ENCODE results near the gene MECP2. TPM values are rescaled to one million over a fixed set of nuclear protein-coding genes. Genes with fewer than 3 reads are reported as not detected.

Gene MECP2
- total and polyA plus RNA-seq, 2 of the 13 experiments (the other 11 are each of a cell fraction or from before 2014, with no cell fraction given) = 7.9 to 18.1 TPM

DNA sequence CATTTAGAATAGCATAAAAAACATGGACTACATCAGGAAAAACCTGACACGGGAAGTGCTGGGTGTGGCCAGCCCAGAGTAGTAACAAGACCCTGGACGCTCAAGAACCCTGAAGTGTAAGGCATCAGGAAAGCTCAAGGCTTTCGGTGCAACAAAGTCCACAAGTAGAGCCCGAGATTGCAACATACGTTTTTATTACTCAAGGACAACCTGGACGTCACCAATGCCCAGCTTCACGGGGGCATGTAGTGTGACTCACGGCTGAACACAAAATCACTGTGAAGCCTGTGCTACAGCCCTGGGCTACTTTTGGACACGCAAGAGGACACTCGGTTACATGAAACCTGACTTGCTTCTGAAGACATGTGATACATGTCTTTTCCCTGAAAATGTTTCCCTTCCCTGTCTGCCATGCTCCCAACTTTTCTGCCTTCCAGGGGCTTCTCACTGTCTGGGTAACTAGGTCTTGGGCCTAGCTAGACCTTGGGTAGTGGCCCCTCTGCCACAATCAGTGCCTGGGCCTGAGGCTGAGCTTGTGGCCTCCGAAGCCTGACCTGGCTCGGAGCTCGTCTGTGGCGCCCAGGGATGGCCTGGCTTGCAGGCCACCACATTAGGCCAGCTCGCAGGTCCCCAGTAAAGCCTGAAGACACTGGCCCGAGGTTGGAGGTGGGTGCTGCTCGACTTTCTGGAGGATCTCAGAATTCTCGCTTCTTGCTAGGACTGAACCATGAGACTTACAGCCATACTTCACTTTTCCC lies 87.0 kb downstream of the MECP2 start (continued):
- TF ChIP-seq CEBPB (IDR thresholded peaks at IDR 0.05; ENCODE audit: borderline replicate concordance, low read depth, low read length) (peak; percentile 94), SMYD3 (CRISPR knock-in tag; IDR thresholded peaks at IDR 0.05) (no peak), ZNF782 (CRISPR knock-in tag; IDR thresholded peaks at IDR 0.05; ENCODE audit: borderline replicate concordance) (no peak), ZNF605 (CRISPR knock-in tag; IDR thresholded peaks at IDR 0.05) (no peak), POLR2AphosphoS2 (IDR thresholded peaks at IDR 0.05; ENCODE audit: low read depth, low read length) (no peak), KDM3A (CRISPR knock-in tag; IDR thresholded peaks at IDR 0.05; ENCODE audit: low read depth) (no peak), HNRNPH1 (optimal IDR thresholded peaks at IDR 0.05; ENCODE audit: low read depth, low read length) (no peak), IRF2 (CRISPR knock-in tag; IDR thresholded peaks at IDR 0.05) (0 out of 2 replicates have a peak, but pooled peaks have one; percentile 17)
- TF ChIP-seq, protein P1, sequence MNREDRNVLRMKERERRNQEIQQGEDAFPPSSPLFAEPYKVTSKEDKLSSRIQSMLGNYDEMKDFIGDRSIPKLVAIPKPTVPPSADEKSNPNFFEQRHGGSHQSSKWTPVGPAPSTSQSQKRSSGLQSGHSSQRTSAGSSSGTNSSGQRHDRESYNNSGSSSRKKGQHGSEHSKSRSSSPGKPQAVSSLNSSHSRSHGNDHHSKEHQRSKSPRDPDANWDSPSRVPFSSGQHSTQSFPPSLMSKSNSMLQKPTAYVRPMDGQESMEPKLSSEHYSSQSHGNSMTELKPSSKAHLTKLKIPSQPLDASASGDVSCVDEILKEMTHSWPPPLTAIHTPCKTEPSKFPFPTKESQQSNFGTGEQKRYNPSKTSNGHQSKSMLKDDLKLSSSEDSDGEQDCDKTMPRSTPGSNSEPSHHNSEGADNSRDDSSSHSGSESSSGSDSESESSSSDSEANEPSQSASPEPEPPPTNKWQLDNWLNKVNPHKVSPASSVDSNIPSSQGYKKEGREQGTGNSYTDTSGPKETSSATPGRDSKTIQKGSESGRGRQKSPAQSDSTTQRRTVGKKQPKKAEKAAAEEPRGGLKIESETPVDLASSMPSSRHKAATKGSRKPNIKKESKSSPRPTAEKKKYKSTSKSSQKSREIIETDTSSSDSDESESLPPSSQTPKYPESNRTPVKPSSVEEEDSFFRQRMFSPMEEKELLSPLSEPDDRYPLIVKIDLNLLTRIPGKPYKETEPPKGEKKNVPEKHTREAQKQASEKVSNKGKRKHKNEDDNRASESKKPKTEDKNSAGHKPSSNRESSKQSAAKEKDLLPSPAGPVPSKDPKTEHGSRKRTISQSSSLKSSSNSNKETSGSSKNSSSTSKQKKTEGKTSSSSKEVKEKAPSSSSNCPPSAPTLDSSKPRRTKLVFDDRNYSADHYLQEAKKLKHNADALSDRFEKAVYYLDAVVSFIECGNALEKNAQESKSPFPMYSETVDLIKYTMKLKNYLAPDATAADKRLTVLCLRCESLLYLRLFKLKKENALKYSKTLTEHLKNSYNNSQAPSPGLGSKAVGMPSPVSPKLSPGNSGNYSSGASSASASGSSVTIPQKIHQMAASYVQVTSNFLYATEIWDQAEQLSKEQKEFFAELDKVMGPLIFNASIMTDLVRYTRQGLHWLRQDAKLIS (CRISPR knock-in tag; IDR thresholded peaks at IDR 0.05) = no peak
- TF ChIP-seq, protein P2, sequence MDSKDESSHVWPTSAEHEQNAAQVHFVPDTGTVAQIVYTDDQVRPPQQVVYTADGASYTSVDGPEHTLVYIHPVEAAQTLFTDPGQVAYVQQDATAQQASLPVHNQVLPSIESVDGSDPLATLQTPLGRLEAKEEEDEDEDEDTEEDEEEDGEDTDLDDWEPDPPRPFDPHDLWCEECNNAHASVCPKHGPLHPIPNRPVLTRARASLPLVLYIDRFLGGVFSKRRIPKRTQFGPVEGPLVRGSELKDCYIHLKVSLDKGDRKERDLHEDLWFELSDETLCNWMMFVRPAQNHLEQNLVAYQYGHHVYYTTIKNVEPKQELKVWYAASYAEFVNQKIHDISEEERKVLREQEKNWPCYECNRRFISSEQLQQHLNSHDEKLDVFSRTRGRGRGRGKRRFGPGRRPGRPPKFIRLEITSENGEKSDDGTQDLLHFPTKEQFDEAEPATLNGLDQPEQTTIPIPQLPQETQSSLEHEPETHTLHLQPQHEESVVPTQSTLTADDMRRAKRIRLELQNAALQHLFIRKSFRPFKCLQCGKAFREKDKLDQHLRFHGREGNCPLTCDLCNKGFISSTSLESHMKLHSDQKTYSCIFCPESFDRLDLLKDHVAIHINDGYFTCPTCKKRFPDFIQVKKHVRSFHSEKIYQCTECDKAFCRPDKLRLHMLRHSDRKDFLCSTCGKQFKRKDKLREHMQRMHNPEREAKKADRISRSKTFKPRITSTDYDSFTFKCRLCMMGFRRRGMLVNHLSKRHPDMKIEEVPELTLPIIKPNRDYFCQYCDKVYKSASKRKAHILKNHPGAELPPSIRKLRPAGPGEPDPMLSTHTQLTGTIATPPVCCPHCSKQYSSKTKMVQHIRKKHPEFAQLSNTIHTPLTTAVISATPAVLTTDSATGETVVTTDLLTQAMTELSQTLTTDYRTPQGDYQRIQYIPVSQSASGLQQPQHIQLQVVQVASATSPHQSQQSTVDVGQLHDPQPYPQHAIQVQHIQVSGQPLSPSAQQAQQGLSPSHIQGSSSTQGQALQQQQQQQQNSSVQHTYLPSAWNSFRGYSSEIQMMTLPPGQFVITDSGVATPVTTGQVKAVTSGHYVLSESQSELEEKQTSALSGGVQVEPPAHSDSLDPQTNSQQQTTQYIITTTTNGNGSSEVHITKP (CRISPR knock-in tag; IDR thresholded peaks at IDR 0.05; ENCODE audit: low read depth) = peak; percentile 89
- TF ChIP-seq, protein P3, sequence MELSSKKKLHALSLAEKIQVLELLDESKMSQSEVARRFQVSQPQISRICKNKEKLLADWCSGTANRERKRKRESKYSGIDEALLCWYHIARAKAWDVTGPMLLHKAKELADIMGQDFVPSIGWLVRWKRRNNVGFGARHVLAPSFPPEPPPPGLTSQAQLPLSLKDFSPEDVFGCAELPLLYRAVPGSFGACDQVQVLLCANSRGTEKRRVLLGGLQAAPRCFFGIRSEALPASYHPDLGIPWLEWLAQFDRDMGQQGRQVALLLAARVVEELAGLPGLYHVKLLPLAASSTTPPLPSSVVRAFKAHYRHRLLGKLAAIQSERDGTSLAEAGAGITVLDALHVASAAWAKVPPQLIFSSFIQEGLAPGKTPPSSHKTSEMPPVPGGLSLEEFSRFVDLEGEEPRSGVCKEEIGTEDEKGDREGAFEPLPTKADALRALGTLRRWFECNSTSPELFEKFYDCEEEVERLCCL (CRISPR knock-in tag; IDR thresholded peaks at IDR 0.05; ENCODE audit: borderline replicate concordance) = no peak
- TF ChIP-seq, protein P4, sequence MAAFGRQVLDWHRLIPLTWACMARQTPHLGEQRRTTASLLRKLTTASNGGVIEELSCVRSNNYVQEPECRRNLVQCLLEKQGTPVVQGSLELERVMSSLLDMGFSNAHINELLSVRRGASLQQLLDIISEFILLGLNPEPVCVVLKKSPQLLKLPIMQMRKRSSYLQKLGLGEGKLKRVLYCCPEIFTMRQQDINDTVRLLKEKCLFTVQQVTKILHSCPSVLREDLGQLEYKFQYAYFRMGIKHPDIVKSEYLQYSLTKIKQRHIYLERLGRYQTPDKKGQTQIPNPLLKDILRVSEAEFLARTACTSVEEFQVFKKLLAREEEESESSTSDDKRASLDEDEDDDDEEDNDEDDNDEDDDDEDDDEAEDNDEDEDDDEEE (CRISPR knock-in tag; IDR thresholded peaks at IDR 0.05) = no peak
- TF ChIP-seq, protein P5, sequence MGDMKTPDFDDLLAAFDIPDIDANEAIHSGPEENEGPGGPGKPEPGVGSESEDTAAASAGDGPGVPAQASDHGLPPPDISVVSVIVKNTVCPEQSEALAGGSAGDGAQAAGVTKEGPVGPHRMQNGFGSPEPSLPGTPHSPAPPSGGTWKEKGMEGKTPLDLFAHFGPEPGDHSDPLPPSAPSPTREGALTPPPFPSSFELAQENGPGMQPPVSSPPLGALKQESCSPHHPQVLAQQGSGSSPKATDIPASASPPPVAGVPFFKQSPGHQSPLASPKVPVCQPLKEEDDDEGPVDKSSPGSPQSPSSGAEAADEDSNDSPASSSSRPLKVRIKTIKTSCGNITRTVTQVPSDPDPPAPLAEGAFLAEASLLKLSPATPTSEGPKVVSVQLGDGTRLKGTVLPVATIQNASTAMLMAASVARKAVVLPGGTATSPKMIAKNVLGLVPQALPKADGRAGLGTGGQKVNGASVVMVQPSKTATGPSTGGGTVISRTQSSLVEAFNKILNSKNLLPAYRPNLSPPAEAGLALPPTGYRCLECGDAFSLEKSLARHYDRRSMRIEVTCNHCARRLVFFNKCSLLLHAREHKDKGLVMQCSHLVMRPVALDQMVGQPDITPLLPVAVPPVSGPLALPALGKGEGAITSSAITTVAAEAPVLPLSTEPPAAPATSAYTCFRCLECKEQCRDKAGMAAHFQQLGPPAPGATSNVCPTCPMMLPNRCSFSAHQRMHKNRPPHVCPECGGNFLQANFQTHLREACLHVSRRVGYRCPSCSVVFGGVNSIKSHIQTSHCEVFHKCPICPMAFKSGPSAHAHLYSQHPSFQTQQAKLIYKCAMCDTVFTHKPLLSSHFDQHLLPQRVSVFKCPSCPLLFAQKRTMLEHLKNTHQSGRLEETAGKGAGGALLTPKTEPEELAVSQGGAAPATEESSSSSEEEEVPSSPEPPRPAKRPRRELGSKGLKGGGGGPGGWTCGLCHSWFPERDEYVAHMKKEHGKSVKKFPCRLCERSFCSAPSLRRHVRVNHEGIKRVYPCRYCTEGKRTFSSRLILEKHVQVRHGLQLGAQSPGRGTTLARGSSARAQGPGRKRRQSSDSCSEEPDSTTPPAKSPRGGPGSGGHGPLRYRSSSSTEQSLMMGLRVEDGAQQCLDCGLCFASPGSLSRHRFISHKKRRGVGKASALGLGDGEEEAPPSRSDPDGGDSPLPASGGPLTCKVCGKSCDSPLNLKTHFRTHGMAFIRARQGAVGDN (CRISPR knock-in tag; IDR thresholded peaks at IDR 0.05) = 0 out of 2 replicates have a peak, but pooled peaks have one; percentile 12
